GM21529 (cell line): ENCODE results near the gene C19orf47.
"Not testable (repeated sequence)": the region's sequence is repeated elsewhere in the genome, so short reads cannot be mapped to it uniquely, and the experiment has no call there.

Source experiments
- ATAC-seq: cut with Tn5 transposase; IDR thresholded peaks from one replicate; pipeline ENCODE4 v1.9.1; 2021; ENCODE audit not compliant: unreplicated experiment

C19orf47 gene

GRCh38 chr19:40355975-40356680, 7.9 kb upstream of the C19orf47 start:
- ATAC-seq, result no peak

- ATAC-seq, result no peak
These were observed 837 bp upstream of the C19orf47 start for GRCh38 chr19:40348961-40349507.

- no peak for ATAC-seq
These were observed 3.8 kb downstream of the C19orf47 start for GRCh38 chr19:40344422-40344821.

- ATAC-seq, result no peak
These were observed 5.4 kb downstream of the C19orf47 start for GRCh38 chr19:40342644-40343311.

- ATAC-seq, result no peak
These were observed 6.4 kb downstream of the C19orf47 start for GRCh38 chr19:40341601-40342482.

GRCh38 chr19:40339018-40339728, 9.0 kb downstream of the C19orf47 start:
- no peak for ATAC-seq

GRCh38 chr19:40337594-40337993, 10.6 kb downstream of the C19orf47 start:
- ATAC-seq, result no peak

GRCh38 chr19:40337107-40337506, 11.1 kb downstream of the C19orf47 start:
- no peak for ATAC-seq

- ATAC-seq, result no peak
These were observed 11.6 kb downstream of the C19orf47 start for GRCh38 chr19:40336601-40336900.

GRCh38 chr19:40335855-40336600, 12.2 kb downstream of the C19orf47 start:
- ATAC-seq, result no peak

GRCh38 chr19:40335101-40335500, 13.1 kb downstream of the C19orf47 start:
- no peak for ATAC-seq

- ATAC-seq, result not testable (repeated sequence)
These were observed 15.1 kb downstream of the C19orf47 start for GRCh38 chr19:40333083-40333482.

GRCh38 chr19:40332669-40333068, 15.5 kb downstream of the C19orf47 start:
- no peak for ATAC-seq

GRCh38 chr19:40331052-40331451, 17.1 kb downstream of the C19orf47 start:
- no peak for ATAC-seq

GRCh38 chr19:40326201-40326600, 22.0 kb downstream of the C19orf47 start:
- no peak for ATAC-seq

GRCh38 chr19:40323705-40324104, 24.5 kb downstream of the C19orf47 start:
- ATAC-seq, result no peak

GRCh38 chr19:40322951-40323615, 25.1 kb downstream of the C19orf47 start:
- no peak for ATAC-seq

GRCh38 chr19:40322271-40322610, 26.0 kb downstream of the C19orf47 start:
- ATAC-seq, result no peak

- ATAC-seq, result no peak
These were observed 26.5 kb downstream of the C19orf47 start for GRCh38 chr19:40321566-40322270.
